Epidermal melanocyte (primary cell): ENCODE results near the gene WDR45.

ENCODE experiments used
- DNase-seq: peaks from one replicate; pipeline ENCODE4 v3.0.0; 2011; ENCODE audit warnings: low spot score; ENCODE audit not compliant: insufficient read length

WDR45 gene

GRCh38 chrX:49075347-49075746, 4.3 kb downstream of the WDR45 start:
- DNase-seq = no peak

- DNase-seq = peak; percentile 96
Measured at GRCh38 chrX:49073601-49074575, 5.8 kb downstream of the WDR45 start, which contains the start of gene PRAF2. TSS of gene PRAF2 (minus strand) at chrX:49074002. CDS start at chrX:49073987, 15 bp downstream.

GRCh38 chrX:49072712-49073095, 7.0 kb downstream of the WDR45 start:
- no peak for DNase-seq

GRCh38 chrX:49071877-49072711, 7.6 kb downstream of the WDR45 start:
- peak; percentile 73 for DNase-seq

- no peak for DNase-seq
Measured at GRCh38 chrX:49070988-49071387, 8.7 kb downstream of the WDR45 start.

GRCh38 chrX:49069038-49069437, 10.6 kb downstream of the WDR45 start:
- no peak for DNase-seq

GRCh38 chrX:49067285-49068120, 12.2 kb downstream of the WDR45 start:
- DNase-seq = no peak

- no peak for DNase-seq
Measured at GRCh38 chrX:49066690-49067089, 13.0 kb downstream of the WDR45 start.

- DNase-seq = no peak
Measured at GRCh38 chrX:49066278-49066677, 13.4 kb downstream of the WDR45 start.

GRCh38 chrX:49064735-49065134, 15.0 kb downstream of the WDR45 start:
- peak; percentile 4 for DNase-seq

GRCh38 chrX:49064303-49064702, 15.4 kb downstream of the WDR45 start:
- no peak for DNase-seq

- DNase-seq = no peak
Measured at GRCh38 chrX:49063715-49064114, 16.0 kb downstream of the WDR45 start.

- no peak for DNase-seq
Measured at GRCh38 chrX:49061916-49062315, 17.8 kb downstream of the WDR45 start.

GRCh38 chrX:49061490-49061889, 18.2 kb downstream of the WDR45 start:
- DNase-seq = no peak

GRCh38 chrX:49060914-49061313, 18.8 kb downstream of the WDR45 start:
- DNase-seq = no peak

GRCh38 chrX:49059681-49060085, 20.0 kb downstream of the WDR45 start:
- no peak for DNase-seq

GRCh38 chrX:49059201-49059600, 20.5 kb downstream of the WDR45 start:
- no peak for DNase-seq

- DNase-seq = no peak
Measured at GRCh38 chrX:49058794-49059193, 20.9 kb downstream of the WDR45 start, which contains the start of gene CCDC120. TSS of gene CCDC120 (plus strand) at chrX:49058999. CDS start at chrX:49062042, 3,043 bp downstream.

GRCh38 chrX:49054073-49054762, 25.5 kb downstream of the WDR45 start:
- DNase-seq = no peak
